ENCODE data around the gene C10orf53.
"Not testable (repeated sequence)": the region's sequence is repeated elsewhere in the genome, so short reads cannot be mapped to it uniquely, and the experiment has no call there.

C10orf53 gene

DNA sequence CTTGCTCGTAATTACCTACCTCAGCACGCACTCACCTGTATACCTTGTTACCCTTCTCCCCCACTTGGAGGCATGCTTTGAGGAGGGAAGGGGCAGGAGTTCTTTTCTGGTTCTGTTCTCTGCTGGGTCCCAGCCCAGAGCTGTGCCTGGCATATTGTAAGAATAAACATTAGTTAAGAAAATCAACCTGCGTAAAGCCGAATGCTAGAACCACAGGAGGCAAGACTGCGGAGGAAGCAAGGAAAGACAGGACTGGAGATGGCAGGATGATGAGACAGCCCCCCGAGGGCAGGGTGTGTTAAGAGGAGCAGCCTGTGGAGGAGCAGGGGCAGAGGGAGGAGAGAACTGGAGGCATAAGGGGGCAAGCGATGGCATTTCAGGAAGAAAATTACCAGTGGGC lies 9.5 kb downstream of the C10orf53 start:
- ATAC-seq: no peak

DNA sequence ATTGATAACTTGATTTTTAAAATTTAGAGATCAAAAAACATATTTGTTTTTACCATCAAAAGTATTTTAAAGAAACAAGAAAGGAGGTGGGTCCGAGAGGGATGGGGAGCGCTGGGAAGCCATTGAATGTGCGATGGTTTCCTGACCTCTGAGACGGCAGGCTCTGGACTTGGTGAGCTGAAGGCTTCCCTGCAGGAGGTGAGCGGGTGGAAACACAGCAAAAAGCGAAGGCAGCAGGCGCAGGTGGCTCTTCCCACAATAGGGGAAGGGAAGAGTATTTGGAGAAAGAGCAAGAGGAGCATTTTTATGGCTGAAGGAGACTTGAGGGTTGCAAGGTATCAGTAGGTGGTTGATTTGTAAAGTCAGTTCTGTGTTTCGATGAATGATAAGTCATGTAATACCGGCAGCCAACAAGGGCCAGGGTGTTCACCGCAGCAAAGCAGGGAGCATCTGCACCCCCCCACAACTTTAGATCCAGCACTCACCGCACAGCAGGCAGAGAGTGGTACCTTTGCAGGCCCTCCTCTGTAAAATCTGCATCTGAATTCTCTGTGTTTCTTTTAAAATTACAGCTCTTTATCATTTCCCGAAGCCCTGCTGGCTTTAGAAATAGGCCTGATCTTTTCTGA lies 10.5 kb downstream of the C10orf53 start:
- no peak for ATAC-seq

GRCh38 chr10:49690698-49691356 lies 11.4 kb downstream of the C10orf53 start:
- no peak for ATAC-seq

DNA sequence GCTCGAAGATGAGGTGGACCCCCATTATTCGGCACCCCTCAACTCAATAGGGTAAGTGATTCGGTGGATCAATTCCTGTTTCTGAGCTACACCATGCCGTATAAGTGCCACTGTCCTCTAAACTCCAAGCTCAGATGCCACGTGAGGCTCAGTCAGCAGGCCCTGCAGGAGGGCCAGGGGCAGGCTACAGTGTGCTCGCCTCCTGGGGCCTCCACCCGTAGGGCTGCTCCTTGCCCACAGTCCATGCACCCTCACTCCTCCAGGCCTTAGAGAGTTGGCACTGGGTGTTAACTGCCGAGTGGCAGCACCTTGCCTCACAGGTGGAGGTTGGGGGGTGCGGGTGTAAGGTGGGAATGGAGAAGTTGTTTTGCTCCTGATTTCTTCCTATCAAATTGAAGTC lies 12.1 kb downstream of the C10orf53 start:
- no peak for ATAC-seq

DNA sequence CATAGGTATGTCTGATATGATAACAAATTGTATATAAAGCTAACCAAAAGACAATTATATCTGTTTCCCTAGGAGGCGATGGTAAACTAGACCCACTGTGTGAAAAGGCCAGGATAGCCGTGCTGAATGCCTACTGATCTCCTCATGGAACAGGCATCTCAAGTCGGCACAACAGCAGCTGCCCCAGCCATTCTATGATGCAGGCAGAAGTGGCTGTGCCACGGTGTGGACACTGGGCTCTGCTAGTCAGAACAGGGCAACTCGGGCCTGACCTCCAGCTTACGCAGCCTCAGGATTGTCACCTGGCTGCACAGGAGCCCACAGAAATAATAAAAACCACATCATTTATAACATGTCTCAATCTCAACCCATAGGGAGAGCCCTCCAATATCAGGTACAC lies 15.0 kb downstream of the C10orf53 start:
- ATAC-seq: no peak

- ATAC-seq: no peak
Observed at GRCh38 chr10:49696311-49696710, 16.9 kb downstream of the C10orf53 start.

GRCh38 chr10:49698679-49699078 lies 19.2 kb downstream of the C10orf53 start:
- no peak for ATAC-seq

DNA sequence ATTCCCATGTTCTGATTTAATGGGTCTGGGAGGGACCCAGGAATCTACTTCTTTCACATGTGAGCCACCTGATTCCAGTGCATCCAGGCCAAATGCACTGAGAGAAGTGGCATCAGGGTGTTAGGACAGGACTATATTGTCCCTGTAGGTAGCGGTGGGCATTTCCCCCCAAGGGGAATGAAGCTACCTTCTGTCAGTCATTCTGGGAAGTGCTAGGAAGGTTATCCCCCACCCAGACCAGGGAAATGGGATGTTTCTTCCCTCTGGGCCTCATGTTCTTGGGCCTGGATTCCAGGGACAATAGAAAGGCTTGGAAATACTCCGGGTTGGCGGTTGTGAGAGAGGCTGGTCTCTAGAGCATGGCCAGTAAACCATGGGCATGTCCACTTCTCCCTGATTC lies 20.8 kb downstream of the C10orf53 start:
- no peak for ATAC-seq

- no peak for ATAC-seq
Observed at GRCh38 chr10:49700997-49701396, 21.5 kb downstream of the C10orf53 start.

GRCh38 chr10:49707585-49707984 lies 28.1 kb downstream of the C10orf53 start:
- no peak for ATAC-seq

DNA sequence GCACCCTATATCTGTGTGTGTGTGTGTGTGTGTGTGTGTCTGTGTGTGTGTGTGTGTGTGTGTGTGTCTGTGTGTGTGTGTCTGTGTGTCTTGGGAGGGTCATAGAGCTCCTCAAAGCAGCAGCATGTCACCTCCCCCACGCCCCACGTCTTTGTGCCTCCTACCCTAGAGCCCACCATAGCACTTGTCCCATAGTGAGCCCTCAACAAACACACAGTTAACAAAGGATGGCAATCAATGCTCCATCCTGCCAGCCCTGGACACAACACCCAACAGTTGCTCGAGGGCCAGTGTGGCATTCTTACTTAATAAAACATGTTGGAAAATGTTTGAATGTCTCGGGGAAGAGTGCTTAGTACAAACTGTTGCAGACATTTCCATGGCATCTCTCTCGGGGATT lies 30.5 kb downstream of the C10orf53 start:
- ATAC-seq: no peak

GRCh38 chr10:49710966-49711365 lies 31.5 kb downstream of the C10orf53 start:
- no peak for ATAC-seq

GRCh38 chr10:49711481-49711880 lies 32.0 kb downstream of the C10orf53 start:
- no peak for ATAC-seq

GRCh38 chr10:49713266-49713665 lies 33.8 kb downstream of the C10orf53 start:
- no peak for ATAC-seq

DNA sequence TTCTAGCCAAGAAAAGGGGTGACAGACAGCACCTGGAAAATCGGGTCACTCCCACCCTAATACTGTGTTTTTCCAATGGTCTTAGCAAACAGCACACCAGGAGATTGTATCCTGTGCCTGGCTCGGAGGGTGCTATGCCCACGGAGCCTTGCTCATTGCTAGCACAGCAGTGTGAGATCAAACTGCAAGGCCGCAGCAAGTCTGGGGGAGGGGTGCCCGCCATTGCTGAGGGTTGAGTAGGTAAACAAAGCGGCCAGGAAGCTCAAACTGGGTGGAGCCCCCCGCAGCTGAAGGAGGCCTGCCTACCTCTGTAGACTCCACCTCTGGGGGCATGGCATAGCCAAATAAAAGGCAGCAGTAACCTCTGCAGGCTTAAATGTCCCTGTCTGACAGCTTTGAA lies 35.7 kb downstream of the C10orf53 start:
- not testable (repeated sequence) for ATAC-seq

DNA sequence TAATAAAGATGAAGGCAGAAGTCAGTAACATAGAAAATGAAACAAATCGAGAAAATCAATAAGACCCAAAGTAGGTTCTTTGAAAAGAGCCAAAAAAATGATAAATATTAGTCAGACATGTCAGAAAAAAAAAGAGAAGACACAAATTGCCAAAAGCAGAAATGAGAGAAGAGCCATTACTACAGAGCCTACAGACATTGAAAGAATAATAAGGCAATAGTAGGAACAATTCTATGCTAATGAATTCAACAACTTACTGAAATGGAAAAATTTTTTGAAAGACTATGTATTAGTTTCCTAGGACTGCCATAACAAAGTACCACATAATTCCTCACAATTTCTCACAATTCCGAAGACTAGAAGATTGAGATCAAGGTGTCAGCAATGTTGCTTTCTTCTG lies 47.1 kb downstream of the C10orf53 start:
- no peak for ATAC-seq

- no peak for ATAC-seq
Observed at GRCh38 chr10:49733866-49734265, 54.4 kb downstream of the C10orf53 start.

- ATAC-seq: no peak
Observed at GRCh38 chr10:49734676-49735075, 55.2 kb downstream of the C10orf53 start.

GRCh38 chr10:49735161-49735560 lies 55.7 kb downstream of the C10orf53 start:
- no peak for ATAC-seq

GRCh38 chr10:49735848-49736563 lies 56.6 kb downstream of the C10orf53 start:
- no peak for ATAC-seq

GRCh38 chr10:49736564-49737113 lies 57.2 kb downstream of the C10orf53 start:
- ATAC-seq: no peak

- ATAC-seq: no peak
Observed at GRCh38 chr10:49737474-49738201, 58.2 kb downstream of the C10orf53 start.

Data from activated CD4-positive, CD25-positive, alpha-beta regulatory T cell treated with anti-CD3 and anti-CD28 coated beads, Interleukin-2, amount 50 U/mL, for 24 hours (primary cell).